NOMO-1 treated with DMSO at 0.1 percent for 48 hours (cell line): Measurements from ENCODE around the gene NOTCH1.
"Not testable (repeated sequence)": the region's sequence is repeated elsewhere in the genome, so short reads cannot be mapped to it uniquely, and the experiment has no call there.

Experiments used
- DNase-seq: peaks from one replicate; lab custom pipeline; 2025; ENCODE audit not compliant: unreplicated experiment; lab: John Stamatoyannopoulos, UW

NOTCH1 gene

GRCh38 chr9:136565086-136565714, 19.4 kb upstream of the NOTCH1 start:
- DNase-seq = no peak

- DNase-seq = peak; percentile 95
Measured at GRCh38 chr9:136564379-136564988, 18.6 kb upstream of the NOTCH1 start.

DNA sequence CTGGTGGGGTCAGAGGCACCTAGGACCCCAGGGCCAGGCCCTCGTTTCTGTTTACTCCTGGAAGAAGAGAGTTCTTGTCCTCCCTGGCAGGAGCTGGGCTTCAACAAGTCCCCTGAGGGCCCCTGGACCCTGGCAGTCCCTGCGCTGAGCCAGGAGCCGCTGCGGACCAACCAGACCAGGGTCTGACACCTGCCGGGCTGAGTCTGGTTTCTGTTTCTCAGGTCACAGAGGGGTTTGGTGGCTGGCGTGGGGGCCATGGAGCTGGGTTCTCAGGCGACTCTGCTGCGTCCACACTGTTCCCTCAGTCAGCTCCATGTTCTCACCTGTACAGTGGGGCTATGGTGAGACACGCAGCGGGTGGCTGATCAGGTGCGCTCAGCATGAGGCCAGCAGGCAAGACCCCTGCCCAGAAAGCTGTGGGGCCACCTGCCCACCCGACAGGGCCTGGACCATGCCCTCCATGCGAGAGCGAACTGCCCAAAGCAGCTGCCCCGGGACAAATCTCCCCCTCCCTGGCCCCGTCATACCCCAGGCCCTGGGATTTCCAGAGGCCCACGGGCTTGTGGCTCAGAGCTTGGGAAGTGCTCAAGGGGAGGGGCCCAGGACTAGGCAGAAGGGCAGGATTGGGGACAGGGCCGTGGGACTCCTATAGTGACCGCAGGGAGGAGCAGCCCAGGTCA, 17.9 kb upstream of the NOTCH1 start:
- no peak for DNase-seq

GRCh38 chr9:136562746-136563495, 17.1 kb upstream of the NOTCH1 start:
- no peak for DNase-seq

DNA sequence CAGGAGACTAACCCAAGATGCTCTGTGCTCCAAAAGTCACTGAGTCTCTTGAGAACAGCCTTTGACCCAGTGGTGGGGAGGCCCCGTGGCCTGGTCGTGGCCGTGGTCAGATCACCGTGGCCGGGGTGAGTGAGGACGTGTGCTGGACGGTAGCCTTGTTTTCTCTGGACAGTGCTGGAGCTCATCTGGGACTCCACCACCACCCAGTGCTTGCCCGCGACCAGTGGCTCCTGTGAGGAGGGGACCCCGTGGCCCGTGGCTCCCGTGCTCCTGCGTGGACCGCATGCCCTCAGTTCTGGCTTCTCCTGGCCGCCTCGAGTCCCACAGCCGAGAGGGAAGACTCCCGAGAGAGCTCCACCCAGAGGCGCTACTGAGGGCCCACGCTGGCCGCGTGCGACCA, 15.9 kb upstream of the NOTCH1 start:
- DNase-seq = no peak

GRCh38 chr9:136560586-136560985, 14.7 kb upstream of the NOTCH1 start:
- DNase-seq = peak; percentile 62

DNA sequence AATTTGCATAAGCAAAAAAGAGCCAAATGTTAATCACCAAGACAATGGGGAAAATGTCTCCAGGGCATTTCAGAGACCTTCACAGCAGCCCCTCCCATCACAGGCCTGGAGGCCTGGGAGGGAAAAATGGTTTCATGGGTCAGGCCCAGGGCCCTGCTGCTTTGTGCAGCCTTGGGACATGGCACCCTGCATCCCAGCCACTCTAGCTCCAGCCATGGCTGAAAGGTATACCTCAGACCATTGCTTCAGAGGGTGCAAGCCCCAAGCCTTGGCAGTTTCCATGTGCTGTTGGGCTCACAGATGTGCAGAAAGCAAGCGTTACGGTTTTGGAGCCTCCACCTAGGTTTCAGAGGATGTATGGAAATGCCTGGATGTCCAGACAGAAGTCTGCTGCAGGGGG, 13.5 kb upstream of the NOTCH1 start:
- DNase-seq = not testable (repeated sequence)

DNA sequence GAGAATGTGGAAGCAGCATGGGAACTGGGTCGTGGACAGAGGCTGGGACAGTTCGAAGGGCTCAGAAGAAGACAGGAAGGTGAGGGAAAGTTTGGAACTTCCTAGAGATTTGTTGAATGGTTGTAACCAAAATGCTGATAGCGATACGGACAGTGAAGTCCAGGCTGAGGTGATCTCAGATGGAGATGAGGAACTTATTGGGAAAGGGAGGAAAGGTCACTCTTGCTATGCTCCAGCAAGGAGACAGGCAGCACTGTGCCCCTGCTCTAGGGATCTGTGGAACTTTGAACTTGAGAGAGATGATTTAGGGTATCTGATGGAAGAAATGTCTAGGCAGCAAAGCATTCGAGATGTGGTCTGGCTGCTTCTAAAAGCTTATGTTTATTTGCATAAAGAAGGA, 13.0 kb upstream of the NOTCH1 start:
- not testable (repeated sequence) for DNase-seq

DNA sequence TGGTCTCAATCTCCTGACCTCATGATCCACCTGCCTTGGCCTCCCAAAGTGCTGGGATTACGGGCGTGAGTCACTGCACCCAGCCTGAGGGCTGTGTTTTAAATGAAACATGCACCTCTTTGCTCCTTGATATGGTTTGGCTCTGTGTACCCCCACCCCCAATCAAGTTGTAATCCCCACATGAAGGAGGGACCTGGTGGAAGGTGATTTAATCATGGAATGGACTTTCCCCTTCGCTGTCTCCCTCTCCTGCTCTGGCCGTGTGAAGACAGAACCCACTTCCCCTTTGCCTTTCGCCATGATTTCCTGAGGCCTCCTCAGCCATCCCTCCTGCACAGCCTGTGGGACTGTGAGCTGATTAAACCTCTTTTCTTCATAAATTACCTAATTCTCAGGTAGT, 12.5 kb upstream of the NOTCH1 start:
- DNase-seq = peak; percentile 83

DNA sequence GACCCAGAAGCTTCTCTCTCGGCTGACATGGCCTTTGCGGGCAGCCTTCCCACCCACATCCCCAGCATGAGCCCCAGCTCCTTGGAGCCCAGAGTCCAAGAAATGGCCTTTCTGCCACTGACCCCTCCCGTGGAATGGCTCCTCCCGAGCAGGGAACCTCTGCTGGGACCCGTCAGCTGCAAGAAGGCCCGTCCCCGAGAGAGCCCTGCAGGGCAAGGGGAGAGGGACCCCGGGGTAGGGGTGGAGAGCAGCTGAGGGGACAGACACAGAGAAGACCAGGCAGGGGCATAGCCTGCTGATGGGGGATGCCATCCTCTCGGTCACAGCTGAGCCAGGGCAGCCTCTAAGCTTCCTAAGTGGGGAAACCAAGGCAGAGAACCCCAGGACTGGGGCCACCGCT, 11.2 kb upstream of the NOTCH1 start:
- no peak for DNase-seq

DNA sequence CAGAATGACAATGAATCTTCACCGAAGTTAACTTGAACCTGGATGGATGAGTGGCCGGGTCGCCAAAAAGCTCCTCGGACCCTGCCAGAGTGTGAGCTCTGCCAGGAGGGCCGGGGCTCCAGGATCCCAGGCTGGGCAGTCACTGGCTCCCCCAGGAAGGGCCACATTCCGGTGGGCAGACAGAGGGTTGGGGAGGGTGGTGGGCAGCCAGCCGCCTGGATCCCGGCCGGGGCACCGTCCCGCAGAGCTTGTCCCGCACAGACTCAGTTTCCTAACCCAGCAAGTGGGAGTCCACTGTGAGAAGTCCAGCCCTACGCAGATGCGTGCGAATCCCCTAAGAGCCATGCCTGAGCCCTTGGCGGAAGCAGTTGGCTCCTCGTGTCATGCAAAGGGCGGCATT, 10.3 kb upstream of the NOTCH1 start:
- DNase-seq = no peak

GRCh38 chr9:136554870-136555269, 9.0 kb upstream of the NOTCH1 start:
- no peak for DNase-seq

DNA sequence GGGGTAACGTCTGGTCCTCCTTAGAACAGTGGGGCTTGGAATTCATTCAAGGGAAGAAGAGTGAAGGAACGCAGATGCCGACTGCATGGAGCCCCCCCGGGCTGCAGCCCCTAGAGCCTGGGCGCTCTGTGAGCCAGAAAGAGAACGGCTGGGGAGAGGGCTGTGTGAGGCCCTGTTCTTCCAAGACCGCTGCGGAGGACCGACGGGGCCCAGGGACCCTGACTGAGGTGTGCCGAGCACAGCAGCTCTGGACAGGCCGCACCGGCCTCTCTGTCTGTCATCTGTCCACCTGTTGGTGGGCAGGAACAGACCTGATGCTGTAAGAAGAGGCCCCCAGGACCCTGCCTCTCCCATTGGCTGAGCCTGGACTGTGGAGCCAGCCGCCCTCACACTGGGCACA, 7.7 kb upstream of the NOTCH1 start:
- DNase-seq = no peak

- DNase-seq = peak; percentile 83
Measured at GRCh38 chr9:136552117-136552703, 6.4 kb upstream of the NOTCH1 start.

GRCh38 chr9:136551401-136552116, 5.7 kb upstream of the NOTCH1 start:
- DNase-seq = no peak

DNA sequence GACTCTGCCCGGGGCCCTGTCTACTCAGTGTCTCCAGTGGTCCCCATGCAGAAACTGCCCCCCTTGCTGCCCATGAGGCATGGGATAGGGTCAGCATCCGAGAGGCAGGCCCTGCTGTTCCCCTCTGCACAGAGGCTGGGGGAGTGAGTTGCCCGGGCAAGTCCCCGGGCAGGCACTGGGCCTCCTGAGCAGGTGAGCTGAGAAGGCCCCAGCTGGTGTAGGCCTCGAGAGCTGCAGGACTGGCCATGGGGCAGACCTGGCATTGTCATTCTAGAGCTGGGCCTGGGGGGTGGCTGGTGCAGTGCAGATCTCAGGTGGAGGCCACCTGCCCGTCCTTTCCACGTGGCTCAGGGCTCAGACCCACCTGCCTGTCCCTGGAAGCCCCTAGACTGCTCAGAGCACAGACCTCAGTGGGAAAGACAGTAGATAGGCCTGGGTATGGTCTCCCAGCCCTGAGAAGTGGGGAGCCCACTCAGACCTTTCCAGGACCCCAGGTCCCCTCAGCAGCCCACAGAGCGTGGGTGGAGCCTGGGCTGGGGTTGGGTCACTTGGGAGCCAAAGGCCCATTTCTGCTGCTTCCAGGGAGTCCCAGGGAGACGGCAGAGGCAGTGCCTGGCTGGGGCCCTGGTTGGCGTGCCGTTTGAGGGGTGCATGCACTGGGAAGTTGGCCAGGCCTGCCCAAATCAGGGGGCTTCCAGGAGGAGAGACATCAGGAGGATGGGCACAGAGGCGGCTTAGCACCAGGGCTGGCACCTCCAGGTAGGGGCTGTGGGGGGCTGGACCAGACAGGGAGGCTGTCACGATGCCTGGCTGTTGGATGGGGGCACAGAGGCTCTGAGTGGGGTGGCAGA, 4.8 kb upstream of the NOTCH1 start:
- no peak for DNase-seq

DNA sequence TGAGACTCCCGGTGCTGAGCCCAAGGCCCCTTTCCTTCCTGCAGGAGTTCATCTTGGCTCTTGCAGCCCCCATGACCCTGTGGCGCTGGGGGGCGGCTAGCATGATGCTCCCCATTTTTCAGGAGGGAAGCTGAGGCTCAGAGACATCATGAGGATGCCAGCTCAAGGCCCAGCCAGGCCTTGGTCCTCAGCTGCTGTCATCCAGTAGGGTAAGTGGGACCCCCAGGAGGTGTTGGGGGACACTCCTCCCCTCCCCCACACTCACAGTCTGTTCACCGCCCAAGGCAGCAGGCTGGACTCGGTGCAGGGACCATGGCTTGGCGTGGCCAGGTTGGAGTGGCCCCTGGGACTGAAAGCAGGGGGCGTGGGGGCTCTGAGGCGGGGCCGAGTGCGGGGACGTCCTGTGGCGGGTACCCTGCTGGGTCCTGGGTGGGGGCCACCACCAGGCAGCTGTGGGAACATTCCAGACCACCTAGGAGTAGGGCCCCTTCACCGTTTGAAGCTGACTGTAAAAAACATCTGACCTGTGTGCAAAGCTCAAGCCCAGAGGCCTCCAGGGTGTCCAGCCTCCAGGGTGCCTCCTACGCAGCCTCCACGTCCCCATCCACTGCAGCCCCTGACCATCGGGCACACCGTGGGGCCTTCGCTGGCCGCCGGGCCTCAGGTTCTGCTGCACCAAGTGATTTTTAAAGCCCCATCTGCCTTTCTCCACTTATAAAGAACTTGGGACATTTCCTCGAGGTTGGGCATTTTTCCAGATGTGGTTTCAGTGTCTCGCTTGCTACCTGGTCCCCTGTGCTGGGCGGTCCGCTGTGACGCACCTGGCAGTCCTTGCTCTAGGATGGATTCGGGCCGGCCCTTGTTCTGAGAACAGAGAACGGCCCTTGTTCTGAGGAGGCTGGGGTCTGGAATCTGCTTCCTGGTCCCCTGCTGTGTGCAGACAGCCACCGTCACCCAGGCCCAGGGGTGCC, 3.4 kb upstream of the NOTCH1 start:
- no peak for DNase-seq

DNA sequence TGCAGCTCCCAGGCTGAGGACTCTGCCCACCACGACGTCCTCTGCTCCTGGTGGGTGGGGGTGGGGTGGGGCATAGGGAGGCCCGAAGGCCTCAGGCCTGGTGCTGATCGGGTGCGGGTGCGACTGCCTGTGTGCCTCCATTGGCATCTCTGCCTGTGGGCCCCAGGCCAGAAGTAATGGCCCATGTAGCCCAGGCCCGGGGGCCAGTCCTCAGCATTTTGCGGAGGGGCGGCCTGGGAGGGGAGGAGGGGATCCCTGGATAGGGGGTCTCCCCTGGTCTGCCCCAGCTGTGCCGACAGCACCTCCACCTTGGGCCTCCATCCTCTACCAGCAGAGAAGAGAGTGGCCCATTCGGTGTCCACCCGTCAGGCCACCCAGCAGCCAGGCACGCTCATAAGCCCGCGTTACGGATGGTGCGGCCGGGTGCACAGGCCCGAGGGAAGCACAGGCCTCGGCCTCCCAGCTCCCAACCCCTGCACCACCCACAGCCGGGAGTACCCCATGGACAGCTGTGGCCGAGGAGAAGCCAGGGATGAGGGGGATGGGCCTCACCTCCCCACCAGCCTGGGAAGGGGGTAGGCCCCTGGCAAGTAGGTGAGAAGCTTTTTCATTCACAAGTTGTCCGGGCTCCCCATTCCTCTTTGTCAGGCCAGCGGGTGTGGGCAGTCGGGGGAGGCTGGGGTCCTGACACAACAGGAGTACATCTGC, 1.8 kb upstream of the NOTCH1 start:
- no peak for DNase-seq
